GDM1 (cell line): Measurements from ENCODE around the gene GRB10.
"Not testable (repeated sequence)": the region's sequence is repeated elsewhere in the genome, so short reads cannot be mapped to it uniquely, and the experiment has no call there.

Experiments used
- DNase-seq: peaks from one replicate; lab custom pipeline; 2025; lab: John Stamatoyannopoulos, UW

The GRB10 gene

GRCh38 chr7:50743016-50743415 is 39.7 kb downstream of the GRB10 start:
- no peak for DNase-seq

GRCh38 chr7:50742401-50742800 is 40.3 kb downstream of the GRB10 start:
- no peak for DNase-seq

GRCh38 chr7:50739744-50740435 is 42.8 kb downstream of the GRB10 start:
- DNase-seq, result no peak

- DNase-seq, result no peak
These were observed 43.8 kb downstream of the GRB10 start for GRCh38 chr7:50738932-50739331.

GRCh38 chr7:50735836-50736235 is 46.9 kb downstream of the GRB10 start:
- not testable (repeated sequence) for DNase-seq

GRCh38 chr7:50735333-50735732 is 47.4 kb downstream of the GRB10 start:
- DNase-seq, result no peak

GRCh38 chr7:50734246-50734645 is 48.5 kb downstream of the GRB10 start:
- no peak for DNase-seq

- DNase-seq, result no peak
These were observed 49.1 kb downstream of the GRB10 start for GRCh38 chr7:50733552-50733951.

GRCh38 chr7:50731703-50732582 is 50.8 kb downstream of the GRB10 start:
- DNase-seq, result no peak

- no peak for DNase-seq
These were observed 52.0 kb downstream of the GRB10 start for GRCh38 chr7:50730446-50731400.

- no peak for DNase-seq
These were observed 52.7 kb downstream of the GRB10 start for GRCh38 chr7:50729962-50730361.

- no peak for DNase-seq
These were observed 54.5 kb downstream of the GRB10 start for GRCh38 chr7:50728184-50728583.

- no peak for DNase-seq
These were observed 55.0 kb downstream of the GRB10 start for GRCh38 chr7:50727711-50728110.

GRCh38 chr7:50727072-50727471 is 55.6 kb downstream of the GRB10 start:
- DNase-seq, result no peak

- DNase-seq, result no peak
These were observed 56.9 kb downstream of the GRB10 start for GRCh38 chr7:50725774-50726173.

GRCh38 chr7:50724526-50725520 is 57.9 kb downstream of the GRB10 start:
- DNase-seq, result no peak

- no peak for DNase-seq
These were observed 58.8 kb downstream of the GRB10 start for GRCh38 chr7:50723888-50724287.

GRCh38 chr7:50723173-50723572 is 59.5 kb downstream of the GRB10 start:
- no peak for DNase-seq

- no peak for DNase-seq
These were observed 60.9 kb downstream of the GRB10 start for GRCh38 chr7:50721661-50722259.

- no peak for DNase-seq
These were observed 61.5 kb downstream of the GRB10 start for GRCh38 chr7:50721160-50721559.

- no peak for DNase-seq
These were observed 62.4 kb downstream of the GRB10 start for GRCh38 chr7:50720295-50720694.
